K562 (cell line): Measurements from ENCODE around the gene CORT. TPM values are rescaled to one million over a fixed set of nuclear protein-coding genes. Genes with fewer than 3 reads are reported as not detected.

Source experiments
- CREB3 ChIP-seq: fragments of 450-650 bp; conservative IDR thresholded peaks from 2 replicates; pipeline ENCODE4 v1.6.1; 2016; ENCODE audit warnings: missing genetic modification characterization, low read depth, mild to moderate bottlenecking, missing compliant biosample characterization, moderate library complexity
- KDM4B ChIP-seq, 2 experiments: fragments of 450-650 bp in 1 of 2; sonication (generic) in 1 of 2; IDR thresholded peaks; 2 replicates each; pipeline ENCODE4 v1.6.1; 2016 to 2017; ENCODE audit warnings: borderline replicate concordance in 2 of 2, antibody characterized with exemption in 1 of 2, low read depth in 1 of 2, mild to moderate bottlenecking in 1 of 2
- KLF10 ChIP-seq: fragments of 250-450 bp; sonication (Bioruptor Pico); IDR thresholded peaks from 2 replicates; pipeline ENCODE4 v1.6.1; 2021; ENCODE audit warnings: matching md5 sums
- LARP7 ChIP-seq: fragments of 450-650 bp; IDR thresholded peaks from 2 replicates; pipeline ENCODE4 v1.6.1; 2016
- NELFE ChIP-seq: IDR thresholded peaks from 2 replicates; pipeline ENCODE4 v1.6.1; 2011; ENCODE audit warnings: mild to moderate bottlenecking; ENCODE audit not compliant: insufficient read depth, insufficient read length
- NFE2 ChIP-seq: IDR thresholded peaks from 2 replicates; pipeline ENCODE4 v1.6.1; 2014; ENCODE audit warnings: antibody characterized with exemption, low read depth
- NFIX ChIP-seq: fragments of 250-450 bp; sonication (Bioruptor Pico); IDR thresholded peaks from 2 replicates; pipeline ENCODE4 v1.4.0; 2020; ENCODE audit warnings: low read depth, mild to moderate bottlenecking, moderate library complexity
- RBM34 ChIP-seq: fragments of 200-400 bp; formaldehyde crosslinking; IDR thresholded peaks from 2 replicates; pipeline ENCODE4 v1.6.1; 2018; ENCODE audit warnings: low read length, borderline replicate concordance; ENCODE audit not compliant: insufficient read depth
- SIRT6 ChIP-seq: IDR thresholded peaks from one replicate; pipeline ENCODE4 v1.6.1; 2012; ENCODE audit warnings: low read depth, mild to moderate bottlenecking, control low read depth, inconsistent platforms, low read length, moderate library complexity
- TARDBP ChIP-seq: fragments of 450-650 bp; IDR thresholded peaks from 2 replicates; pipeline ENCODE4 v1.6.1; 2016
- TCF15 ChIP-seq: fragments of 250-450 bp; sonication (Bioruptor Pico); IDR thresholded peaks from 2 replicates; pipeline ENCODE4 v1.8.0; 2022; ENCODE audit warnings: moderate library complexity, mild to moderate bottlenecking, inconsistent platforms
- TCF7L2 ChIP-seq: fragments of 150-350 bp; IDR thresholded peaks from 2 replicates; pipeline ENCODE4 v1.6.1; 2016; ENCODE audit warnings: low read depth, mild to moderate bottlenecking, low read length, moderate library complexity
- THRAP3 ChIP-seq: fragments of 450-650 bp; IDR thresholded peaks from 2 replicates; pipeline ENCODE4 v1.6.1; 2016; ENCODE audit warnings: mild to moderate bottlenecking, inconsistent platforms, borderline replicate concordance
- ZC3H4 ChIP-seq: sonication (generic); formaldehyde crosslinking; IDR thresholded peaks from 2 replicates; pipeline ENCODE4 v1.9.0; 2021; ENCODE audit warnings: missing genetic modification reagents, borderline replicate concordance
- ZKSCAN1 ChIP-seq: fragments of 150-350 bp; IDR thresholded peaks from 2 replicates; pipeline ENCODE4 v1.6.1; 2016; ENCODE audit warnings: low read depth, low read length
- polyA plus RNA-seq, 8 experiments: library from polyadenylated mRNA; depleted of rRNA in 4 of 8; stranded (reverse) in 5 of 8; unstranded in 3 of 8; fragments of >200 nt; fragmentation: Nextera tagmentation in 2 of 8; fragmentation: Illumina TruSeq in 1 of 8; extraction: Ambion mirVana in 2 of 8; extraction: Trizol in 1 of 8; gene quantifications; 2 replicates each; pipeline versions ENCODE4 v1.2.1 to v1.2.3, GENCODE V29; 2011 to 2014; ENCODE audit warnings: inconsistent platforms in 1 of 8, missing spikeins in 1 of 8
- total RNA-seq, 7 experiments: library from RNA; depleted of rRNA in 6 of 7; stranded (reverse); fragments of >200 nt in 6 of 7; fragmentation: Illumina TruSeq in 2 of 7; extraction: Trizol in 2 of 7; gene quantifications; 2 replicates each; pipeline versions ENCODE4 v1.2.1 to v1.2.3, GENCODE V29; 2011 to 2021; ENCODE audit warnings: low replicate concordance in 1 of 7
- TF ChIP-seq, protein P1 (sequence below): sonication (generic); formaldehyde crosslinking; IDR thresholded peaks from 2 replicates; pipeline ENCODE4 v1.8.1; 2022; ENCODE audit warnings: missing genetic modification reagents
- TF ChIP-seq, protein P2 (sequence below): sonication (generic); formaldehyde crosslinking; IDR thresholded peaks from 2 replicates; pipeline ENCODE4 v1.8.1; 2023; ENCODE audit warnings: mild to moderate bottlenecking, missing genetic modification reagents, moderate library complexity
- TF ChIP-seq, protein P3 (sequence below): IDR thresholded peaks from 2 replicates; pipeline ENCODE4 v1.6.1; 2012; ENCODE audit warnings: low read depth, low read length, improper control_type of control experiment, borderline replicate concordance

The CORT gene
- total and polyA plus RNA-seq, 9 of the 15 experiments (the other 6 are each of a cell fraction or from before 2014, with no cell fraction given), result 0.08 to 0.54 (median 0.13) TPM; not detected in 5

- TF ChIP-seq, protein P1, sequence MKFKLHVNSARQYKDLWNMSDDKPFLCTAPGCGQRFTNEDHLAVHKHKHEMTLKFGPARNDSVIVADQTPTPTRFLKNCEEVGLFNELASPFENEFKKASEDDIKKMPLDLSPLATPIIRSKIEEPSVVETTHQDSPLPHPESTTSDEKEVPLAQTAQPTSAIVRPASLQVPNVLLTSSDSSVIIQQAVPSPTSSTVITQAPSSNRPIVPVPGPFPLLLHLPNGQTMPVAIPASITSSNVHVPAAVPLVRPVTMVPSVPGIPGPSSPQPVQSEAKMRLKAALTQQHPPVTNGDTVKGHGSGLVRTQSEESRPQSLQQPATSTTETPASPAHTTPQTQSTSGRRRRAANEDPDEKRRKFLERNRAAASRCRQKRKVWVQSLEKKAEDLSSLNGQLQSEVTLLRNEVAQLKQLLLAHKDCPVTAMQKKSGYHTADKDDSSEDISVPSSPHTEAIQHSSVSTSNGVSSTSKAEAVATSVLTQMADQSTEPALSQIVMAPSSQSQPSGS, result no peak
- TF ChIP-seq TCF15 (CRISPR knock-in tag), result no peak
- TF ChIP-seq LARP7, result no peak
- TF ChIP-seq NFIX, result no peak
- TF ChIP-seq RBM34, result no peak
- TF ChIP-seq, protein P2, sequence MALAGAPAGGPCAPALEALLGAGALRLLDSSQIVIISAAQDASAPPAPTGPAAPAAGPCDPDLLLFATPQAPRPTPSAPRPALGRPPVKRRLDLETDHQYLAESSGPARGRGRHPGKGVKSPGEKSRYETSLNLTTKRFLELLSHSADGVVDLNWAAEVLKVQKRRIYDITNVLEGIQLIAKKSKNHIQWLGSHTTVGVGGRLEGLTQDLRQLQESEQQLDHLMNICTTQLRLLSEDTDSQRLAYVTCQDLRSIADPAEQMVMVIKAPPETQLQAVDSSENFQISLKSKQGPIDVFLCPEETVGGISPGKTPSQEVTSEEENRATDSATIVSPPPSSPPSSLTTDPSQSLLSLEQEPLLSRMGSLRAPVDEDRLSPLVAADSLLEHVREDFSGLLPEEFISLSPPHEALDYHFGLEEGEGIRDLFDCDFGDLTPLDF (CRISPR knock-in tag), result no peak; the same call in none of the 2 replicates
- 0 out of 2 replicates have a peak, but pooled peaks have one; percentile 19 for TF ChIP-seq TARDBP
- no peak for TF ChIP-seq ZC3H4 (CRISPR knock-in tag)
- no peak for TF ChIP-seq ZKSCAN1
- TF ChIP-seq KLF10 (CRISPR knock-in tag), result no peak
- TF ChIP-seq, protein P3, sequence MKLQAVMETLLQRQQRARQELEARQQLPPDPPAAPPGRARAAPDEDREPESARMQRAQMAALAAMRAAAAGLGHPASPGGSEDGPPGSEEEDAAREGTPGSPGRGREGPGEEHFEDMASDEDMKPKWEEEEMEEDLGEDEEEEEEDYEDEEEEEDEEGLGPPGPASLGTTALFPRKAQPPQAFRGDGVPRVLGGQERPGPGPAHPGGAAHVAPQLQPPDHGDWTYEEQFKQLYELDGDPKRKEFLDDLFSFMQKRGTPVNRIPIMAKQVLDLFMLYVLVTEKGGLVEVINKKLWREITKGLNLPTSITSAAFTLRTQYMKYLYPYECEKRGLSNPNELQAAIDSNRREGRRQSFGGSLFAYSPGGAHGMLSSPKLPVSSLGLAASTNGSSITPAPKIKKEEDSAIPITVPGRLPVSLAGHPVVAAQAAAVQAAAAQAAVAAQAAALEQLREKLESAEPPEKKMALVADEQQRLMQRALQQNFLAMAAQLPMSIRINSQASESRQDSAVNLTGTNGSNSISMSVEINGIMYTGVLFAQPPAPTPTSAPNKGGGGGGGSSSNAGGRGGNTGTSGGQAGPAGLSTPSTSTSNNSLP, result no peak; the same call in 1 of the 2 replicates
- TF ChIP-seq THRAP3, result 0 out of 2 replicates have a peak, but pooled peaks have one; percentile 37
- peak; percentile 67; the same call in 1 of the 2 replicates for TF ChIP-seq CREB3 (tag)
- TF ChIP-seq KDM4B (IDR thresholded peaks at IDR 0.05; ENCODE audit: borderline replicate concordance in 2 of 2, low read depth in 1 of 2), result no peak
- no peak for TF ChIP-seq NELFE
- TF ChIP-seq TCF7L2, result no peak
- peak; percentile 100 for TF ChIP-seq NFE2
- no peak for TF ChIP-seq SIRT6
Measured at GRCh38 chr1:10415211-10415930, 34.5 kb upstream of the CORT start (continued).
